Hippocampal formation (tissue), 2 donors: ENCODE data around the gene LCN1.

ENCODE experiments used
- DNase-seq, 2 donors: peaks; one replicate each; lab custom pipeline; 2025; lab: John Stamatoyannopoulos, UW

LCN1 gene

DNA sequence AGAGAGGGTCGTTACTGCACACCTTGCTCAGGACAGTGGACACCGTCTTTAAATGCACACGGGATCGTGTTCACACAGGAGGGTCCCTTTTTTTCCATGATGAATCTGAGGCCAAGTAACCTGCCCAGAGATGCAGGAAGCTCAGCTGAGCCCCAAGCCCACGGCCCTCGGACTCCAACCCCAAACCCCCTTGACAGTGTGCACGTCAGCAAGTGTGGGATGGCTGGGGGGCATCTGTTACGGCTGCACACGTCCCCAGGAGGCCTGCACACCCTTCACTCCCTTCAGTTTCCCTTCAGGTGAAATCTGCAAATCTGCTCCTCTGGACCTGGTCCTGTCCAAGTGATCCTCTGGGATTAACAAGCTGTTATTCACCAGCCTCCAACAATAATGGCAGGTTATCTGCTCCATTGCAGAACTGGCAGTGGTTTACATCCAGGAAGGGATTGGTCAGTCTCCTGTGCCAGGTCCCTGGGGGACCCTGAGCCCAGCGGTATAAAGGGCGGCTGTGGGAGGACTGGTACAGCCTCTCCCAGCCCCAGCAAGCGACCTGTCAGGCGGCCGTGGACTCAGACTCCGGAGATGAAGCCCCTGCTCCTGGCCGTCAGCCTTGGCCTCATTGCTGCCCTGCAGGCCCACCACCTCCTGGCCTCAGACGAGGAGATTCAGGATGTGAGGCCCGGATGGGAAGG is at the start of gene LCN1:
Gene LCN1, plus strand, starts transcription at position 525 of the 692 bp plus-strand sequence. Its CDS starts 58 bp downstream, at position 583.
- no peak for DNase-seq

DNA sequence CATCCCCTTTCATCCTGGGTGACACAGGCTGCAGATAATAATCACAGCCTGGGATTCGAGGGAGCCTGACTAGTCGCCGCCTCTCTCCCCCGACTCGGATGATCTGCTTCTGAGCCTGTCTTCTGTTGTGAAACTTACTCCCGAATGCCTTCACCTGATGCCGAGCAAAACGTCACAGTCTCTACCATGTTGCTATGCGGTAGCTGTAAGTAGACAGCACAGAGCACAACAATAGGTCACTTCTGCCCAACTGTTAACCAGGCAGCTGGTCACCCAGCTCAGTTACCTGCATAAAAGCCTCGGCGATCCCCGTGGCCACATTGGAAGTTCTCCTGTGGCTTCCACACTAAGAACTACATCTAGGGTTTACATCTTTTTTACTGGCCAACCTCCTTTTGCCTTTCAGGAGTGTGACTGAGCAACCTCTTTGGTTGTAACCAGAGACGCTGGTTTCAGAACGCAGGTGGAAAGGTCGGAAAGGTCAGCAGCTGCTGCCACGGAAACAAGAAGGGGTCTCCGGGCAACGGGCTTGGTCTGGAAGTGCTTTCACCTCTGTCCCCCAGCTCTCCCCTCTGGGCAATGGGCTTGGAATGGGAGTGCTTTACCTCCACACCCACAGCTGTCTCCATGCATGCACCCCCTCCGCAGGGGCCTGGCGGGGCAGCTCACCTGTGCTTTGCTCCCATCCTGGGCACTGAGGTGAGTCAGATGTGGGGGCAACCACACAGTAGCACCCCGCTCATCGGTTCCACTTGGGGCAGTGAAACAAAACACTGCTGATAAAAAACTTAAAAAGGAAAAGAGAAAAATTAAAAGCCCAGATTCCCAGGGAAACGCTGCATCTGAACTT is 49.2 kb upstream of the LCN1 start:
- no peak for DNase-seq

DNA sequence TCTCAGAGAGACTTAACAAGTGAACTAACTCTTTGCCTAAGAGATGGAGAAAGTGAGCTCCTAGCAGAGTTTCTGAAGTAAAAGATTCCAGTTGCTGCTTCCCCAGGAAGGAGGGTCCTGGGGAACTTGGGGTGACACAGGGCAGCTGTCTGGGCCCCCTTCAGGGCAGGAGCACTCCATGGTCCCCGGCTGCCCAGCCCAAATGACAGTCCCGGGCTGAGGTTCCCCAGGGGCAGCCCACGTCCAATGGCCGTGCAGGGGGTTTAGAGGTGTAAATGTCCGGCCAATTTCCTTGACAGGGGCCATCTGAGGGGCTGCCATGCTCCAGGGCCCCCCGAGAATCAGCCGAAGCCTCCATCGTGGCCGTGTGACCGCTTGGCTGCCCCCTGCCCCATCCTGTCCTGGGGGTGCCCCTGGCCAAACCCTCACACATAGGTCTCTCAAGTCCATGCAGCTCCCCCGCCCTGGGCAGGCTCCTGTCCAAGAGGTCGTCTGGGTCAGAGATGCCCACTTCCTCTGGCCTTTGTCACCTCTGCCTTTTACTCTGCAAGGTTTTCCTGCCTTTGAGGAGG is 47.2 kb upstream of the LCN1 start:
- DNase-seq = no peak

DNA sequence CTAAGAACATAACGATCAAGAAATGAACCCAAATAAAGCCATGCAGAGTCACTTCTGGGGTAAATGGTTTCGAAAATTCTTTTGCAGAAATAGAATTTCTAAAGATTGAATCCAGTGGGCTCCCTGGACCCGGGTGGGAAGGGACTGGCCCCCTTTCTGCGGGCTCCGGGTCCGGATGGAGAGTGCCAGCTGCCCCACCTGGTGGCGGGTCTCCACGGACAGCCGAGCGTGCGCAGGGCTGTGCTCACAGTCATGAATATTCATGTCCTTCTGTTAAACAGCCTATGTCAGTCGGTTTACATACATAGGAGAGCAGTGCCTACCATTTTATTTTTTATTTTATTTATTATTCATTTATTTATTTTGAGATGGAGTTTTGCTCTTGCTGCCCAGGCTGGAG is 46.3 kb upstream of the LCN1 start:
- DNase-seq = peak in 1 of 2 donors; percentile 11

DNA sequence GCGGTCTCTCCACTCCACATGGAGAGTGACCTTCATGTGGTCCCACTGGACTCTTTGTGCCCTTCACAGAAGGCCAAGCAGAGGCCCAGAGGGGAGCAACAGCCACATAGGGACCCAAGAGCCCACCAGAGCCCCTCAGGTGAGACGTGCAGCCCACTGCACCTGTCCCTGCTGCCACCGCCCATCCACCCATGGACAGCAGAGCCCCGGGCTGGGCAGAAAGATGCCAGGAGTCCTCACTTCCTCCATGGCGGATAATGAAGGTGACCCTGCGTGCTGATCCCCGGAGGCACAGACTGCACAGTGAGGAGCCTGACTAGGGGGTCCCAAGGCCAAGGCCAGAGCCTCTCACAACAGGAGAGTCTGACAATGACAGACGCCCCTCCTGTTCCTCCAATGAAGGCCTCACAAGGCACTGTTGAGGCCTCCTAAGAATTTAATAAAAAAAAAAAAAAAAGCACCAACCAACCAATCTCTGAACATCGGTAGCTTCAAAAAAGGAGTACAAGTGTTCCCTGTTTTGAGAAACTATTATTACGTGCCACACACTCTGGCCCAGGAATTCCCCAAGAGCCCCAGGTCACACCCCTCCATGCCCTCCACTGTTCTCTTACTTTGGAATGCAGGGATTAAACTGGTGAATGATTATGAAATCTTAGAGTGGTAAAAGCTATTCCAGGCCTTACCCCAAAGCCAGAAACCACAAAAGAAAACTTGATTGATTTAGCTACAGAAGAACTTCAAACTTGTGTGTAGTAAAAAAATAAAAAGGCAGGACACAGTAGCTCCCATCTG is 44.5 kb upstream of the LCN1 start:
- no peak for DNase-seq

DNA sequence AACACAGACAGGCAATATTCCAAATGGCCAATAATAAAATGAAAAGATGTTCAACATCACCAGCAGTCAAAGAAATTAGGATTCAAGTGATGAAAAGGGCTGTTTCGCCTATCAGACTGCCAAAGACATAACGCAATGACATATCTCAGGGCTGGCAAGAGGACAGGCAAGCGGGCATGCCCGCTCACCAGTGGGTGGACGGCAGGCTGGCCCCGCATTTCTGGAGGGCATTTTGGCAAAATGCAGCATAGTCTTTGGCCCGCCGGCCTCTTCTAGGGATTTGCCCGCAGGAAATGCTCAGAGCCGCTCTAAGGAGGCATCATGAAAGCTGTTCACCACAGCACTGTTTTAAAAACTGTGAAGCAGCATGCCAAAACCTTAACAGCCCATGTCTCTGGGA is 43.0 kb upstream of the LCN1 start:
- DNase-seq = no peak

DNA sequence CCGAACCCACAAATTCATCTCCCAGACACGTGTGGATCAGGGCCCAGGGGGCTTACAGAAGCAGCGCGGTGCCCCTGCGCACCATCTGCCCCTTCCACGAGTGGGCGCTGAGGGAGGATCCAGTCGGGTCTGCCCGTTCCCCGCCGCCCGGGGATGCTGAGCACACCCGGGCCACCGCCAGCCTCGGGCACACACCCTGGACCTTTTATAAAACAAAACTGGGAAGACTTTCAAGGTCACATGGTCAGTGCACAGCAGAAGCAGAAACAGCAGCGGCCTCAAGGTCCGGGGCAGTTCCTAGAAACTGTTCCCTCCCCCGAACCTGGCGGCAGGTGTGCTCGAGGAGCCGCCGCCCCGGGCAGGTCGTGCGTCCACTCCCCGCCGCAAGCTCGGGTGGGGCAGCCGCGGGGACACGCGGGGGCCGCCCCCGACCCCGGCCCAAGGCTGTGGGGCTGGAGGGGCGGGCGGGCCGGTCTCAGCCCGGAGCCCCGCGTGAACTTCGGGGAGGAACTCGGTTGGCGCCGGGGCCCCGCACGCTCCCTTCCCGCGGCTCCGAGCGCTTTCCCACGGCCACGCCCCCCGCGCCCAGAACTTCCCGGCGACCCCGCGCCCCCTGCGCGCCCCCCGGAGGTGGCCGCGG is 42.3 kb upstream of the LCN1 start:
- peak; percentile 28 to 39 for DNase-seq

DNA sequence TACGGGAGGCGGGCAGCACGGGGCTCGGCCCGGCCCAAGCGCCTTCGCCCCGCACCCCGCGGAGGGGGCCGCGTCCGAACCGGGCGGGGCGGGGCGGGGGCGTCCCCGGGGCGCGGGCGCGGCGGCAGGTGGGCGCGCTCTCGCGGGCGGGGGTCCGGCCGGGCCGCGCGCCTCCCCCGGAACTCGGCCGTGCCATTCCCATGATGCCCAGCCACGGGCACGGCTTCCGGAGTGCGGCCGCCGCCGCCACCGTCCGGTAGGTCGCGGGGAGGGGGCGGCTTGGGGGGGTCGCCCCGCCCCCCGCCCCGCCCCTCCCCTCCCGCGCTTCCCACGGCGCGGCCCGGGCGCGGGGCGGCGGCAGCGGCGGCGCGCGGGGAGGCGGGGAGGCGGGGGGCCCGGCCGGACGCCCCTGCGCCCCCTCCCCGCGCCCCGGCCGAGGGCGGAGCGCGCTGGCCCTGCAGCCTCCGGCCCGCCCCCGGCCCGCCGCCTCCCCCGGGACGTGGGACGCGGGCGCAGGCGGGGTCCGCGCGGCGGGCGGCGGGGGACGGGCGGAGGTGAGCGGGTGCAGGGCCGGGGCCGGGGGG is 41.7 kb upstream of the LCN1 start, which contains the start of gene PPP1R26:
Gene PPP1R26, plus strand, starts transcription at position 314 of the 584 bp plus-strand sequence. CDS start 4,729 bp downstream, outside the sequence.
- DNase-seq = peak in 1 of 2 donors; percentile 11

DNA sequence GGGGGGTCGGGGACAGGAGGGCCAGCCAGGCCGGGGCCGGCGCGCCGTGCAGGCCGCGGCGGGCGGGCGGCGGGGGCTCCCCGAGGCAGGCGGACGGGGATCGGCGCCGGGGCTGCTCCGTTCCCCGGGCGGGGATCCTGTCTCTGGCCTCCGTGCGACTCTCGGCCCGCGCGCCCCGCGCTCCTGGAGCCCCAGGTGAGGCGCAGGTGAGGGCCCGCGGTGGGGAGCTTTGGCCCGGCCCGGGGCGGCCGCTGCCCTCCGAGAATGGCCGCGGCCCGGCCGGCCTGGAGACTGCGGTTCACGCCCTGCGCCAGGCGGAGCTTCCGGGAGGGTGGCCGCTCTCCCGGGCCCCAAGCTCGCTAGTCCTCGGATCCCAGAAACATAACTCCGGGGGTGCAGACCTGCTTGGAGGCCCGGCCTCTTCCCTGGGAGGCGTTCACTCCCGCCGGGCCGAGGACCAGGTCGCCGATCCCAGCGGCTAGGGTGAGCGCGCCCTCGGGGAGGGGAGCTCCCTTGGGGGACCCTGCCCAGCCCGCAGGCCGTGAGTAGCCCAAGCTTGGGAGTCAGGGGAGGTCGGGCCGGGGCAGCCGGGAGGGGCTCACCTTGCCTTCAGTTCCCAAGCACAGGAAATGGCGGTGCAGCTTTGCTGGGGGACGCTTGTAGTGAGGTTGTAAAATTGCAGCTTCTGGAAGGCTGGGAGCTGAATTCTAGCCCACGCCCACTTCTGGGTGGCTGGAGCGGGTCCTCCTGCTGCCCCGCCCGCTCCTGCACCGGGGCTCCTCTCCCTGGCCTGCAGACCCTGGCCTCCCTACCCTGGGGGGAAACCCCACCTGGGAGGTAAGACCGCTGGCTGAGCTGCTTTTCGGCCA is 40.9 kb upstream of the LCN1 start:
- peak in 1 of 2 donors; percentile 14 for DNase-seq

DNA sequence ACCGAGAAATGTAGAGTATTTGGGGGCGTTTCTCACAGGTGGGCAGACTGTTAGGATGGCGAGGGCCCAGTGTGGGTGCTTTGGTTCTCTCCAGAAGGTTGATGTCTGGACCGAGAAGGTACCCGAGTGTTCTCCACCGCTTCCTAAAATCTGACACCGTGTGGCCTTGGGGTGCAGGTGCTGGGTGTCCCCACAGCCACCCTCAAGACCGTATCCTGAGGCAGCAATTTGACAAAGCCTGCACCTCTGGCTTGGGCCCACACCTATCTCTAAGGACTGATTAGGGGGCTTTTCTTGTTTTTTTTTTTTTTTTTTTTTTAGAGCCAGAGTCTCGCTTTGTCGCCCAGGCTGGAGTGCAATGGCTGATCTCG is 40.3 kb upstream of the LCN1 start:
- DNase-seq = no peak

DNA sequence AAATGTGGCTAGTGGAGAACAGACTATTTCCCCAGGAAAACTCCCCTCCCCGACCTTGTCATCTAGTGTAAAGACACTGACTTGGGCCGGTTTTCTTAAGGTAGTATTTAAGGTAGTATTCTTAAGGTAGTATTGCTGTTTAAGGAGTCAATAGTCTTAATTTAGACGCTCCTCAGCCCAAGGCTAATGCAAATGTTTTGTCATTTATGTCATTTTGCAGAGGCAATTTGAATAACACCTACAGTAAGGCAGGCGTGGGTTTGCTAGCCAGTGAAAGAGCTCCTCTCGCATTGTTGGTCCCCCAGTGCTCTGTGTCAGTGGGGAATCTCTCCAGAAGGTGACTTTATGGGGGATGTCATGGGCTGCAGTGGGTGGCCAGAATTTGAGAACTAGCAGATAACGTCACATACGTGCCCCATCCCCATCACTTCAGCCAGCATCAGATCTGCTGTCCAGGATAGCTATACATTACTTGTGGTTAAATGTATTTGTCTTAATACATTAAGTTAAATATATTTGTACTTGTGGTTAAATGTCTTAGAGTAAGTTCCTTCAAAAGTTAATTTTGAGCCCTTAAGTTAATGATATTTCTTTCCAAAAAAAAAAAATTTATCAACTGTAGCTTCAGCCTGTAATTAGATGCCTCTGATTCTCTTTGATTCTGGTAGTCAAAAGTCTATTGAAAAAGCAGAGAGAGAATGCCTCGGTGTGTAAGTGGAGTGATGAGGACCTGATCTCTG is 39.1 kb upstream of the LCN1 start:
- no peak for DNase-seq

DNA sequence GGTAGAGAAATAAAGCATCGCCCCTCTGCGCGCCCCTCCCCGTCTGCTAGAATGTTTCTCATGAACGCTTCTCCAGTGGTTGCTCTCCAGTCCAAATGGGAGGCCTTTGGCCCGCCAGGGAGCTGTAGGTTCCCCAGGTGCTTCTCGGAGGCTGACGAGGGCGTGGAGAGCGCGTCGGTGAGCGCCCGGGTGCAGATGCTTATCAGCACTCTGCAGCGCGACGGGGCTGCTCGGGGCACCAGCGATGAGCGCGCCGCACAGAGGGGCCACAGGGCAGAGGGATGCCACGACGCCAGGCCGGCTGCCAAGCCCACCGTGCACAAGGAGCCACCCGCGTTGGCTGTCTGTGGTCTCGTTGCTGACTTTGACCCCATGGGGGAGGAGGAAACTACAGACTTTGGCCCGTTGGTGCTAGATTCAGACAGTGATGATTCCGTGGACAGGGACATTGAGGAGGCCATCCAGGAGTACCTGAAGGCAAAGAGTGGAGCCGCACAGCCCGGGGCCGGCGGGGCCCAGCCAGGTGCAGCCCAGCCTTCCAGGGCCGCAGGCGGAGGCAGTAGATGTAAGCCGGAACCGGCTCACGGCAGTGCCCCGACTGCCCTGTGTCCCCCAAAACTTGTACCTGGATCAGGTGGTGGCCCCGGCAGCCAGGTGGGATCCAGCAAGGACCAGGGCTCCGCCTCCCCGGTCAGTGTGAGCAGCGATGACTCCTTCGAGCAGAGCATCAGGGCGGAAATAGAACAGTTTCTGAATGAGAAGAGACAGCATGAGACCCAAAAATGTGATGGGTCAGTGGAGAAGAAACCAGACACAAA is 36.6 kb upstream of the LCN1 start:
- DNase-seq = no peak

DNA sequence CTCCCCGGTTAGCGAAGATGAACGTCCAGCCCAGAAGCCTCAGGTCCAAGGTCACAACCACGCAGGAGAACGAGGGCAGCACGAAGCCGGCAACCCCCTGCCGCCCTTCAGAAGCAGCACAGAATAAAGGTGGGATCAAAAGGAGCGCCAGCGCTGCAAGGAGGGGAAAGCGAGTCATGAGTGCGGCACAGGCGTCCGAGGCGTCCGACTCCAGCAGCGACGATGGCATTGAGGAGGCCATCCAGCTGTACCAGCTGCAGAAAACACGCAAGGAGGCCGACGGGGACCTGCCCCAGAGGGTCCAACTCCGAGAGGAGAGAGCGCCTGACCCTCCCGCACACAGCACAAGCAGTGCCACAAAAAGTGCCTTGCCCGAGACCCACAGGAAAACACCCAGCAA is 35.9 kb upstream of the LCN1 start:
- DNase-seq = no peak

DNA sequence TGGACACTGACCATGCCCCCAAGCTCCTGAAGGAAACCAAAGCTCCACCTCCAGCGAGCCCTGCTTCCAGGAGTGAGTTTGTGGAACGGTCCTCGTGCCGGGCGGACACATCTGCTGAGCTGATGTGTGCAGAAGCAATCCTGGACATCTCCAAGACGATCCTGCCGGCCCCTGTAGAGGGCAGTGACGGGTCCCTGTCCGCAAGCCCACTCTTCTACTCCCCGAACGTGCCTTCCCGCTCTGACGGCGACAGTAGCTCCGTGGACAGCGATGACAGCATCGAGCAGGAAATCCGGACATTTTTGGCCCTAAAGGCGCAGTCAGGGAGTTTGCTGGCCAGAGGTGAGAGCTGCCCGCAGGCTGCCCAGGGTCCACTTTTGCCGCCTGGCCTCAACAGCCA is 35.4 kb upstream of the LCN1 start:
- DNase-seq = no peak

DNA sequence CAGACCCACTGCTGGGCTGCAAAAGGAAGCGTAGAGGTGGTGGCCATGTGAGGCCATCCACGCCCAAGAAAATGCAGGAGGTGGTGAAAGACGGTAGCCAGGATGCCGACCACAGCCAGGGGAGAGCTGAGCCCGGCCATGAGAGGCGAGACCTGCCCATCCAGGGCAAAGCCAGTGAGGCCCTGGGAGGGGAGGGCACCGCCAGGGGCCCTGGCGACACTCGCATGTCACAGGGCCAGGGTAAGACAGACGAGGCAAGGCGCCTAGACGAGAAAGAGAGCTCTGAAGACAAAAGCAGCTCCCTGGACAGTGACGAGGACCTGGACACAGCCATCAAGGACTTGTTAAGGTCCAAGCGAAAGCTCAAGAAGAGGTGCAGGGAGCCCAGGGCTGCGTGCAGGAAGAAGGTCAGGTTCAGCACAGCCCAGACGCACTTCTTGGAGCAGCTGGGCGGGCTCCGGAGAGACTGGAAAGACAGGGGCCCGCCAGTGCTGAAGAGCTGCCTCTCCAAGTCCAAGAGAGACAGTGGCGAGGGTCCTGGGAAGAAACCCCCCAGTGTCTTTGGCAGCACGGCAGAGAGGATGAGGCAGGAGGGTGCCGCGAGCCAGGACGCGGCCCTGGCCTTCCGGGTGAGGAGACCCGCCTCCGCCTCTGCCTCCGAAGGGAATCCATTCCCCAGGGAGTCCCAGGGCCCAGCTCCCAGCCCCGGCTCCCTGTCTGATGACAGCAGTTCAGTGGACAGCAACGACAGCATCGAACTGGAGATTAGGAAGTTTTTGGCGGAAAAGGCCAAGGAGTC is 34.8 kb upstream of the LCN1 start:
- DNase-seq = no peak

DNA sequence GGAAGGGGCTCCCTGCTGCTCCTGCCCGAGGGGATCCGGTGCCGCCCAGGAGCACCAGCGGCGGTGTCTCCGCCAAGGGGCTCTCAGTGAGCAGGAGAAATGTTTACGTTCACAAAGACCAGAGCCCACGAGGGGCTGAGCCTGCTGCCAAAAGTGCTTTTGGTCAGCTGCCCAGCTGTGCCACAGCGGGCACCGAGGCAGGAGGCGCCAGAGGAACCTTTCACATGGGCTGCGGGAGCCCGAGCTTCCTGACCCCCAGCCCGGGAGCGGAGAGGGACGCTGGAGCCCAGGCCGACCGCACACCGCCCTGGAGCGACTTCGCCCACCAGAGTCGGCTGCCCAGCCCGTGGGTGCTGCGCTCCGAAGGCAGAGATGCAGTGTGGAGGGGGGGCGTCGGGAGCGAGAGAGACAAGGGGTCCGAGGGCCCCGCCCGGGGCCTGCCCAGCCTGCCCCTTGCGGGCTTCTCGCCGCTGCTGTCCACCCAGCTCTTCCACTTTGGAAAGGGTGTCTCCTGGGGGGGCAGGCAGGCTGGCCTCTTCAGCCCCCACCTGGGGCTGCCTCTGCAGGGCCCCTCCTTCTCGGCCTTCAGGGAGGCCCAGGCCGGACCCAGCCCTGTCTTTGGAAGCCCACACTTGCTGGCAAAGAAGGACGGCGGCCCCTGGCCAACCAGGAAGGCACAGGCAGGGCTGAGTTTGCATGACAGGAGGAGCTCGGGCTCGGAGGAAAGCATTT is 33.8 kb upstream of the LCN1 start:
- DNase-seq = no peak

DNA sequence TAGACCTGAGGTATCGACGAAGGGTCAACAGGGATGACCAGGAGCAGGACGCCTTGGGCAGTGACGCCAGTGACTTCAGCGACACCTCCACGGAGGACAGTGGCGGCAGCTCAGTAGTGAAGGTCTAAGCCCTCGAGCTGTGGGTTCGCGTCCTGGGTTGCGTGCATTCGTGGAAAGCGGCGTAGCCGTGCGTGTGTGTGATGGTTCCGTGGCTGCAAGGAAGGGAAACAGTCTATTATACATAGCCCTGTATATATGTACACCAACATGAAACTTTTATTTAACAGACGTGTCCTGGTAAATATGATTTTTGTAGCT is 33.3 kb upstream of the LCN1 start:
- no peak for DNase-seq
